Fibroblast of the aortic adventitia (primary cell): ENCODE data around the gene NFIB. TPM values are rescaled to one million over a fixed set of nuclear protein-coding genes. Genes with fewer than 3 reads are reported as not detected.

ENCODE experiments used
- DNase-seq: peaks from one replicate; pipeline ENCODE4 v3.0.0-alpha.2; 2010; ENCODE audit warnings: low read depth
- H3K4me3 ChIP-seq: 2 replicates; pipeline ENCODE4 v1.5.1; 2011; ENCODE audit warnings: low read depth, mild to moderate bottlenecking, control low read depth, low read length, moderate library complexity
- total RNA-seq: library from RNA; depleted of rRNA; stranded (reverse); fragments of >200 nt; gene quantifications from 2 replicates; pipeline ENCODE4 v1.2.3, GENCODE V29; 2012; ENCODE audit warnings: low replicate concordance
- TF ChIP-seq, protein P1 (sequence below): IDR thresholded peaks from 2 replicates; pipeline ENCODE4 v1.5.1; 2011; ENCODE audit warnings: mild to moderate bottlenecking, low read length, control low read depth, inconsistent platforms; ENCODE audit not compliant: insufficient read depth

NFIB gene
- total RNA-seq, 1 donor, result 111 TPM

DNA sequence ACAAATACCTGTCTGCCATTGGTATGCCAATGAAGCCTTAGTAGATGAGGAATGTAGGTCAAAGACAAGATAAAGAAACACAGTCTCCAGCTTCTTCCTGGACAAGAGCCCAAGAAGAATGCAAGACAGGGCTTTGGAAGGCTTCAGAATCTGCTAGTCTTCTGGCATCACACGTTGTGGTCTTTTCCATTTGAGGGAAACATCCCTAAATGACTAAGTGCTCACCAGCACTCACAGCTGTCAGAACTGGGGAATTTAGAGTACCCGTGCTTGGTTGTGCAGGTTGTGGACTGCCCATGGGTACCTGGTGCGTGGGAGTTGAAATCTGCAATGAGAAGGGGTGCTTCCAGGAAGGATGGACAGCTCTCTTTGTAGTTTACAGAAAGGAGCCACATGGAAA lies 27.1 kb upstream of the NFIB start:
- TF ChIP-seq, protein P1, sequence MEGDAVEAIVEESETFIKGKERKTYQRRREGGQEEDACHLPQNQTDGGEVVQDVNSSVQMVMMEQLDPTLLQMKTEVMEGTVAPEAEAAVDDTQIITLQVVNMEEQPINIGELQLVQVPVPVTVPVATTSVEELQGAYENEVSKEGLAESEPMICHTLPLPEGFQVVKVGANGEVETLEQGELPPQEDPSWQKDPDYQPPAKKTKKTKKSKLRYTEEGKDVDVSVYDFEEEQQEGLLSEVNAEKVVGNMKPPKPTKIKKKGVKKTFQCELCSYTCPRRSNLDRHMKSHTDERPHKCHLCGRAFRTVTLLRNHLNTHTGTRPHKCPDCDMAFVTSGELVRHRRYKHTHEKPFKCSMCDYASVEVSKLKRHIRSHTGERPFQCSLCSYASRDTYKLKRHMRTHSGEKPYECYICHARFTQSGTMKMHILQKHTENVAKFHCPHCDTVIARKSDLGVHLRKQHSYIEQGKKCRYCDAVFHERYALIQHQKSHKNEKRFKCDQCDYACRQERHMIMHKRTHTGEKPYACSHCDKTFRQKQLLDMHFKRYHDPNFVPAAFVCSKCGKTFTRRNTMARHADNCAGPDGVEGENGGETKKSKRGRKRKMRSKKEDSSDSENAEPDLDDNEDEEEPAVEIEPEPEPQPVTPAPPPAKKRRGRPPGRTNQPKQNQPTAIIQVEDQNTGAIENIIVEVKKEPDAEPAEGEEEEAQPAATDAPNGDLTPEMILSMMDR, result no peak
- H3K4me3 ChIP-seq, result no peak overlapping the region
- DNase-seq, result no peak

DNA sequence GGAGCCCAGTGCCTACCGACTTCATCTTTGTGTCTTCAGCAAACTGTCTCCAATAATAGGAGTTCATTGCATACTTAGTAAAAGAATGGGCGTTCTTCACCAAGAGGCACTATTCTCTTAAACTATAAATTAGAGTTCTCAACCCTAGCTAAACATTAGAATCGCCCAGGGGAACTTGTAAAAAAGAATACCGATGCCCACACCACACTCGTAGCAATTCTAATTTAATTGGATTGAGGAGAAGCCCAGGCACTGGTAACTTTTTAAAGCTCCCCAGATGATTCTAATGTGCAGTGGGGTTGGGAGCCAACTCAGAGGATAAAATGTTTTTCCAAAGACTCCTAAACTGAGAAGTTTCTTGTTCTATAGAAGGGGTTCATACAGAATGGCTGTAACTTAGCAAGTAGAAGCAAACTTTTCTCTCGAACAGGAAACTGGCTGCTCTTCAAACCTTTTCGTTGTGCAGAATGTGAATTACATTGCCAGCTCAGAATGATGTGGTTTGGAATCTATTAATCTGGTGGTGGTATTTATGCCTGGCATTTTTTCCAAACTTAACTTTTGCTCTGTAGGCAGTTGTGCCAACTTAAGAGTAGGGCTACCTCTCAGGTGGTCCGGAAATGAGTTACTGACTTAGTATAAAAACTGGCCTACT lies 26.4 kb upstream of the NFIB start:
- TF ChIP-seq, protein P1, result no peak
- no peak overlapping the region for H3K4me3 ChIP-seq
- no peak for DNase-seq

DNA sequence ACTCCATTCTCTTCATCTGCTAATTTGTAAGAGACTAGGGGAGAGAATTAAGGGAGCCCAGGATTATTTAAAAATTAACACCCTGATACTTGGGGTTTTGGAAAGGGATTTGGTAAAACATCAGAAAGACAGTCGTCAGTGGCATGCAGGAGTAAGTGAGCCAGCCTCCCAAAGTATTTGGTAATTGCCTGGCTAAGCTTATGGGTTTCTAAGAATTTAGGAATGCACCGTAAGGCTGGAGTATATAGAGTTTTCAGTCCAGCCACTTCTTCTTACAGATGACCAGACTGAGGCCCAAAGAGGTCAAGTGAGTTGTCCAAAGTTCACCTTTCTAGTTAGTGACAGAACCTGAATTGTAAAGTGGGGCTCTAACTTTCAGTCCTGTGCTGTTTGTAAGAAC lies 25.8 kb upstream of the NFIB start:
- TF ChIP-seq, protein P1, result no peak

DNA sequence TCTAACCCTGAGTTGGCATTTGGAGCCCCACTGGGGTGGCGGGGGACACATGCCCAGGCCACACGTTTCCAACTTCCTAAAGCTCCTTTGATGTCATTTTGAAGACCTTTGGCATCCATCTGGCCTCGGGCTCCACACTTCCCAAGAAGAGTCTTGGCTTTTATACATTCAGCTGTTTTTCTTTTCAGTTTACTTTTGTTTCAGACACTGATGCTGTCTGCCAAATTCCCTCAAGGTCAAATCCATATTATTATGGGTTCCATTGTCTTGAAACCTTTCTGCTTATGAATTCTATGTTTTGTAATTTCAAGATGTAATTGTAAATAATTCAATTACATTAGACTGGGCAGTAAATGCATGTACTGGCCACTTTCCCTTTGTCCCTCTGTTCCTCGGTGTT lies 23.7 kb upstream of the NFIB start:
- TF ChIP-seq, protein P1, result no peak
- no peak for DNase-seq
- no peak overlapping the region for H3K4me3 ChIP-seq

More for the DNA sequence above, 25.8 kb upstream of the NFIB start:
- H3K4me3 ChIP-seq, result no peak overlapping the region
- DNase-seq, result no peak

DNA sequence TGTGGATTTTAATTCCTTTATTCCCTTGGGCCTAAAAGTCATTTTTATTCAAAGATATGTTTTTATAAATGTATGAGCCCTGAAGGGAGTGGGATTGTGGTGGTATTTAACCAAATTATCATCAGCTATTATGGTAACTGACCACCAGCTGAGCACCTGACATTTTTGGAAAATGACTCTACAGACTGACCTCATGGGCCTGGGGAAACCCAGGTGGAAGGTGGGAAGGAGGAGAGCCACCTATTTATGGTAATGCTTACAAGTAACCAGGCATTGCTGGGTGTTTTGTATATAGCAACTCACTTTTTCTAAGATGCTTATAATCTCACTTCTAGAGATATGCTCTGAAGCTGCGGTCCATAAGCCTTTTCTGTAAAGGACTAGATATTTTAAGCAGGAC lies 22.3 kb upstream of the NFIB start:
- no peak overlapping the region for H3K4me3 ChIP-seq
- no peak for DNase-seq
- TF ChIP-seq, protein P1, result no peak

DNA sequence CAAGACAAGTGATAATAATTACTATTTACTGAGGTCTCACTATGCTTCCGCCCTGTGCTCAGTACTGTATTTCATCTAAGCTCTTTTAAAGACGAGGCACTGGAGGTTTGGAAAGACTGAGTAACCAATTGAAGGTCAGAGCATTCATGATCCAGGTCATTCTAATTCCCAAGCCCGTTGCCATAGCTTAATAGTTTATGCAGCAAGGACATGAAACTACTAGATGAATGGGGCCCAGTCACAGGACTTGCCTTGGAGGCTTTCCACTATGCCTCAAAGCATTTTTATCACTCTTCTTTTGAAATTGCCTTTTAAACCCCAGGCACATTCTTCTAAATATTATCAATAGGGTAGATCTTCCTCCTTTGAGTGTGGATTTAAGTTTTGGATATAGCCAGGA lies 17.2 kb upstream of the NFIB start:
- TF ChIP-seq, protein P1, result no peak
- no peak overlapping the region for H3K4me3 ChIP-seq
- DNase-seq, result no peak

DNA sequence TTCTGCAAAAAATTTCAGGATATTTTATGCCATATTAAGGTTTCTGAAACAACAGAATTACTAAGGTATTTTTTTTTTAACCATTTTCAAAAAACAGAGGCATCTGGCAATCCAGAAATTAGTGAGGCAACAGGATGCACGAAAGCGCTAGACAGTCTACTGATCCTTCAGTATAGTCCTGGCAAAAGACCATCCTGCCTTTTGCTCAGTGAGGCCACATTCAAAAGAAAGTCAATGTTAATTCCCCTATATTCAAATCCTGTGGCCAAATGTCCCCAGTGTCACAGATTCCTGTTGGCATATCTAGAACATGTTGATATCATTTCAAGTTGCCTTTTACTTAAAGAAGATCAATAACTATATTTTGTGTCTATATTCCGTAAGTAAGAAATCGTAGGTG lies 13.1 kb upstream of the NFIB start:
- TF ChIP-seq, protein P1, result no peak
- no peak for DNase-seq
- no peak overlapping the region for H3K4me3 ChIP-seq
